H9 (cell line): ENCODE data around the gene FUT8. TPM values are rescaled to one million over a fixed set of nuclear protein-coding genes. Genes with fewer than 3 reads are reported as not detected.

Source experiments
- DNase-seq: peaks from one replicate; pipeline ENCODE4 v3.0.0-alpha.2; 2017
- H2AFZ ChIP-seq: one replicate; pipeline ENCODE4 v1.6.1; 2013; ENCODE audit warnings: mild to moderate bottlenecking, low read length, control low read depth, moderate library complexity
- H2AK5ac ChIP-seq: 2 replicates; pipeline ENCODE4 v1.6.1; 2013; ENCODE audit warnings: low read length, control low read depth, mixed read lengths; ENCODE audit not compliant: insufficient read length
- H2BK120ac ChIP-seq: one replicate; pipeline ENCODE4 v1.6.1; 2013; ENCODE audit warnings: low read depth, mild to moderate bottlenecking, low read length, control low read depth, inconsistent platforms; ENCODE audit not compliant: poor library complexity, severe bottlenecking
- H2BK12ac ChIP-seq: 2 replicates; pipeline ENCODE4 v1.6.1; 2013; ENCODE audit warnings: low read length, control low read depth, mixed read lengths, low read depth; ENCODE audit not compliant: insufficient read length
- H2BK15ac ChIP-seq: 2 replicates; pipeline ENCODE4 v1.6.1; 2013; ENCODE audit warnings: low read depth, low read length, control low read depth
- H2BK20ac ChIP-seq: one replicate; pipeline ENCODE4 v1.6.1; 2013; ENCODE audit warnings: low read depth, mild to moderate bottlenecking, low read length, control low read depth, inconsistent platforms; ENCODE audit not compliant: poor library complexity, severe bottlenecking
- H2BK5ac ChIP-seq: 2 replicates; pipeline ENCODE4 v1.6.1; 2013; ENCODE audit warnings: low read length, control low read depth, mixed read lengths; ENCODE audit not compliant: insufficient read length
- H3K14ac ChIP-seq: 2 replicates; pipeline ENCODE4 v1.6.1; 2013; ENCODE audit warnings: low read length, control low read depth; ENCODE audit not compliant: insufficient read depth
- H3K18ac ChIP-seq: 2 replicates; pipeline ENCODE4 v1.6.1; 2013; ENCODE audit warnings: low read depth, mild to moderate bottlenecking, mixed read lengths, low read length, control low read depth; ENCODE audit not compliant: insufficient read length
- H3K23ac ChIP-seq: 2 replicates; pipeline ENCODE4 v1.6.1; 2013; ENCODE audit warnings: low read length, control low read depth, mixed read lengths, low read depth; ENCODE audit not compliant: insufficient read length
- H3K23me2 ChIP-seq: 2 replicates; pipeline ENCODE4 v1.6.1; 2013; ENCODE audit warnings: low read depth, mild to moderate bottlenecking, mixed read lengths, low read length, control low read depth; ENCODE audit not compliant: insufficient read length, poor library complexity, severe bottlenecking
- H3K27ac ChIP-seq: 2 replicates; pipeline ENCODE4 v1.5.1; 2013; ENCODE audit warnings: low read length, control low read depth, mixed read lengths, low read depth; ENCODE audit not compliant: insufficient read length
- H3K27me3 ChIP-seq: 2 replicates; pipeline ENCODE4 v1.6.1; 2013; ENCODE audit warnings: low read length, control low read depth, inconsistent platforms; ENCODE audit not compliant: insufficient read depth
- H3K4ac ChIP-seq: 2 replicates; pipeline ENCODE4 v1.6.1; 2013; ENCODE audit warnings: low read depth, mild to moderate bottlenecking, control low read depth, inconsistent platforms, low read length, moderate library complexity
- H3K4me1 ChIP-seq: 2 replicates; pipeline ENCODE4 v1.6.1; 2013; ENCODE audit warnings: low read length, control low read depth, inconsistent platforms; ENCODE audit not compliant: insufficient read depth
- H3K4me2 ChIP-seq: 2 replicates; pipeline ENCODE4 v1.6.1; 2013; ENCODE audit warnings: low read length, control low read depth, mixed read lengths; ENCODE audit not compliant: insufficient read length, insufficient read depth
- H3K56ac ChIP-seq: 2 replicates; pipeline ENCODE4 v1.6.1; 2013; ENCODE audit warnings: low read depth, mild to moderate bottlenecking, mixed read lengths, low read length, control low read depth; ENCODE audit not compliant: insufficient read length
- H3K79me1 ChIP-seq: 2 replicates; pipeline ENCODE4 v1.6.1; 2013; ENCODE audit warnings: low read depth, mild to moderate bottlenecking, moderate library complexity, low read length, control low read depth, inconsistent platforms; ENCODE audit not compliant: insufficient read depth, poor library complexity, severe bottlenecking
- H3K79me2 ChIP-seq: 2 replicates; pipeline ENCODE4 v1.6.1; 2013; ENCODE audit warnings: low read length, control low read depth, inconsistent platforms; ENCODE audit not compliant: insufficient read depth
- H3K9ac ChIP-seq: 2 replicates; pipeline ENCODE4 v1.6.1; 2013; ENCODE audit warnings: low read length, control low read depth, mixed read lengths; ENCODE audit not compliant: insufficient read length; ENCODE audit errors: extremely low read depth
- H3K9me3 ChIP-seq: one replicate; pipeline ENCODE4 v1.6.1; 2013; ENCODE audit warnings: low read depth, low read length, inconsistent platforms; ENCODE audit not compliant: control insufficient read depth
- H3T11ph ChIP-seq: one replicate; pipeline ENCODE4 v1.6.1; 2013; ENCODE audit warnings: mild to moderate bottlenecking, low read length, control low read depth, inconsistent platforms
- H4K20me1 ChIP-seq: one replicate; pipeline ENCODE4 v1.6.1; 2013; ENCODE audit not compliant: control insufficient read depth, insufficient read length, insufficient read depth
- H4K5ac ChIP-seq: 2 replicates; pipeline ENCODE4 v1.6.1; 2013; ENCODE audit warnings: low read depth, mild to moderate bottlenecking, mixed read lengths, low read length, control low read depth; ENCODE audit not compliant: insufficient read length
- H4K8ac ChIP-seq: replicated peaks from 2 replicates; pipeline ENCODE4 v1.6.1; 2013; ENCODE audit warnings: low read length, control low read depth, mixed read lengths, low read depth; ENCODE audit not compliant: insufficient read length
- H4K91ac ChIP-seq: 2 replicates; pipeline ENCODE4 v1.6.1; 2013; ENCODE audit warnings: low read depth, mild to moderate bottlenecking, moderate library complexity, mixed read lengths, low read length, control low read depth; ENCODE audit not compliant: insufficient read length
- H3K27ac Mint-ChIP-seq, 3 experiments: 2 replicates in 2 of 3; 3 replicates in 1 of 3; pipeline ENCODE4 v1.8.0; 2020 to 2021; ENCODE audit warnings: mixed read lengths in 3 of 3, mild to moderate bottlenecking in 1 of 3, moderate library complexity in 1 of 3
- H3K27me3 Mint-ChIP-seq: 2 replicates; pipeline ENCODE4 v1.8.0; 2021; ENCODE audit warnings: low read depth, mild to moderate bottlenecking, moderate library complexity, mixed read lengths
- H3K36me3 Mint-ChIP-seq, 3 experiments: 2 replicates in 2 of 3; 3 replicates in 1 of 3; pipeline ENCODE4 v1.8.0; 2020 to 2021; ENCODE audit warnings: low read depth in 3 of 3, mixed read lengths in 3 of 3; ENCODE audit not compliant: insufficient read depth in 1 of 3
- H3K4me1 Mint-ChIP-seq, 2 experiments: 2 replicates each; pipeline ENCODE4 v1.8.0; 2020; ENCODE audit warnings: mixed read lengths in 2 of 2
- H3K4me3 Mint-ChIP-seq, 2 experiments: 2 replicates in 1 of 2; 3 replicates in 1 of 2; pipeline ENCODE4 v1.8.0; 2020 to 2021; ENCODE audit warnings: mild to moderate bottlenecking in 2 of 2, mixed read lengths in 2 of 2, moderate library complexity in 1 of 2
- H3K9me3 Mint-ChIP-seq, 2 experiments: 2 replicates in 1 of 2; 3 replicates in 1 of 2; pipeline ENCODE4 v1.8.0; 2020; ENCODE audit warnings: mild to moderate bottlenecking in 2 of 2, mixed read lengths in 2 of 2, moderate library complexity in 1 of 2
- CTCF ChIP-seq: fragments of 200-600 bp; sonication (generic); conservative IDR thresholded peaks from 3 replicates; pipeline ENCODE4 v1.8.0; 2021; ENCODE audit warnings: antibody characterized with exemption, mild to moderate bottlenecking
- WGBS: extraction: QIAGEN DNeasy Blood & Tissue Kit; methylation state at CpG from one replicate; pipeline ENCODE4 v1.1.7; 2013; ENCODE audit warnings: missing lambda C conversion rate, low lambda C conversion rate, mixed read lengths; ENCODE audit not compliant: insufficient read length; ENCODE audit errors: extremely low coverage; 5-methylcytosine and 5-hydroxymethylcytosine counted together
- total RNA-seq: library from RNA; stranded (reverse); gene quantifications from 2 replicates; pipeline ENCODE4 v1.2.1, GENCODE V29; 2021

The FUT8 gene
- total RNA-seq, 1 experiment from 2014 or later: 44.3 TPM

DNA sequence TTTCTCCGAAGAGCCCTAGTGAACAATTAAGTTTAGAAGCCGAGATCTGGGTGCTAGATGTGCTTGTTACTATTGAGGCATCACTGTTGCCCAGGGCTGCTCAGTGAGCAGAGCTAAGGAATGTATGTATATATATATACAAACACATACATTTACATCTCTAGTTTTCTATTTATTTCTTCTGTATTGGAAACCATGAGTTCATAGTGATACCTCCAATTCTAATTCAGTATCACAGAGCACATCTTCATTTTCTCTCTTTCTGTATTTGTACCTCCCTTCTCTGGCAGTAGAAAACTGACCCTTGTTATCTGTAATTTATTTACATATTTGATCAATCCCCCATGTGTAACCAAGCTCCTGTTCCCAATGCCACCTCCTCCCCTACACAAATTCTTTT, 40.7 kb upstream of the FUT8 start:
- no peak overlapping the region for H3K4me2 ChIP-seq
- H3K27me3 Mint-ChIP-seq: no peaks in the 10 kb centered on the region
- H2BK20ac ChIP-seq: no peak overlapping the region
- no peak overlapping the region for H2BK12ac ChIP-seq
- no peak overlapping the region; a peak in 1 of 5 replicates for H3K4me3 Mint-ChIP-seq
- H3K27ac ChIP-seq: no peak overlapping the region
- H2AK5ac ChIP-seq: no peak overlapping the region
- no peak overlapping the region for H2BK120ac ChIP-seq
- H3K23me2 ChIP-seq: no peaks in the 10 kb centered on the region
- no peak for DNase-seq
- H4K20me1 ChIP-seq: no peaks in the 10 kb centered on the region
- H3K4me1 ChIP-seq: peaks cover 7% of the 10 kb centered on the region
- no peak overlapping the region for H3T11ph ChIP-seq
- peaks cover 3% of the 10 kb centered on the region in 2 experiments; a peak in 3 of 5 replicates for H3K9me3 Mint-ChIP-seq
- H3K4me1 Mint-ChIP-seq: peaks cover 43 to 46% of the 10 kb centered on the region in 2 experiments
- H3K56ac ChIP-seq: no peak overlapping the region
- no peak overlapping the region for H2BK15ac ChIP-seq
- no peak for TF ChIP-seq CTCF
- H4K91ac ChIP-seq: no peak overlapping the region
- H2BK5ac ChIP-seq: no peak overlapping the region
- no peak overlapping the region for H3K14ac ChIP-seq
- no peak overlapping the region for H4K8ac ChIP-seq
- H3K23ac ChIP-seq: no peak overlapping the region
- H3K27me3 ChIP-seq: no peaks in the 10 kb centered on the region
- no peak overlapping the region for H3K9ac ChIP-seq
- H3K36me3 Mint-ChIP-seq: no peaks in the 10 kb centered on the region
- H3K4ac ChIP-seq: no peak overlapping the region
- peak overlapping the region in 2 of 3 experiments; percentile 6 to 16; a peak in 2 of 7 replicates for H3K27ac Mint-ChIP-seq
- H3K18ac ChIP-seq: no peak overlapping the region
- H3K79me1 ChIP-seq: no peaks in the 10 kb centered on the region
- WGBS: no CpG with 5 or more reads among the region's 2 CpGs
- H2AFZ ChIP-seq: no peak overlapping the region
- no peak overlapping the region for H4K5ac ChIP-seq
- no peaks in the 10 kb centered on the region for H3K79me2 ChIP-seq
- no peaks in the 10 kb centered on the region for H3K9me3 ChIP-seq
